GM12892 (cell line): ENCODE results near the gene PAX9.

Experiments
- POLR2A ChIP-seq: IDR thresholded peaks from 2 replicates; pipeline ENCODE4 v1.6.1; 2011; ENCODE audit warnings: low read depth, low read length, control low read depth
- POLR2AphosphoS5 ChIP-seq: IDR thresholded peaks from 2 replicates; pipeline ENCODE4 v1.6.1; 2011; ENCODE audit warnings: low read depth, low read length, control low read depth
- TAF1 ChIP-seq: IDR thresholded peaks from 2 replicates; pipeline ENCODE4 v1.6.1; 2011; ENCODE audit warnings: low read depth, mild to moderate bottlenecking, control low read depth, low read length, borderline replicate concordance

DNA sequence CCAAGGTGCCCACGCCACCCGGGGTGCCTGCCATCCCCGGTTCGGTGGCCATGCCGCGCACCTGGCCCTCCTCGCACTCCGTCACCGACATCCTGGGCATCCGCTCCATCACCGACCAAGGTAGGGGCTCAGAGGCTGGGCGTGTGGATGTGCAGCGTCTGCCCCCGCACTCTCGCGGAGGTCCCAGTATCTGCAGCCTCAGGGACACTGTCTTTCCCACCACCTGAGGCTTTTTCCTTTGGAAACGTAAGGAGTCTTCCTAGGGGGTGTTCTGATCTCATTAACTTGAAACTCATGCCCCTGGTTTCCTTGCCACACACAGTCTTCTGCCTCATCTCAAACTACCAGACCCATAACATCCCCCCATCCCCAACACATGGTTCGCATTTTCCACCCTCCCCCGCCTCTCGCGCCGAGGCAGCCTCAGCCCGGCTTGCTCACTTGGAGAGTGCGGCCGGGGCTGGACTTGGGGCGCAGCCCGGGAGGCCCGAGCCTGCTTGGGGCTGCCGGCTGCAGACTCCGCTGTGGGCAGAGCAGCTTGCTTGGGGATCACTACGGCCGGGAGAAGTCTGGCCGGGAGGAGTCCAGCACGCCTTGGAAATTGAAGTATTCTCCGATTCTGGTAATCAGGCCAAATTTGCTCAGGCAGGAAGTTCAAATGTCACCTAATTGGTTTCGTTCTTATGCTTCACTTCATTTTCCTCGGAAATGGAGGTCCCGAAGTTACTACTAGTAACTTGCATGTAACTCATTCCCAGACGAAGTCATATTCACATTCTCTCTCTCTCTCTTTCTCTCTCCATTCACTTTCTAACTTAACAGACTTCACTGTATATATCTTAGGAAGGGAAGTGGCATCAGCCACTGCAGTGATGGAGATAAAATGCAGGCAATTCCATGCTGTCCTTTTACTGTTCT is 2.0 kb downstream of the PAX9 start:
- TF ChIP-seq TAF1 (no peak), POLR2A (no peak), POLR2AphosphoS5 (no peak)
